Upper lobe of left lung (tissue), 6 donors: ENCODE data around the gene CHMP5. TPM values are rescaled to one million over a fixed set of nuclear protein-coding genes. Genes with fewer than 3 reads are reported as not detected.
"Not testable (repeated sequence)": the region's sequence is repeated elsewhere in the genome, so short reads cannot be mapped to it uniquely, and the experiment has no call there.

Experiments used
- ATAC-seq, 2 donors: fragments of 200-7000 bp; cut with Tn5 transposase; one replicate each; pipeline ENCODE4 v1.9.1; 2022; ENCODE audit warnings: mild to moderate bottlenecking in 2 of 2, moderate library complexity in 2 of 2; ENCODE audit not compliant: low FRiP score in 2 of 2
- DNase-seq, 2 donors: peaks; one replicate each; pipeline ENCODE4 v3.0.0-alpha.2; 2019 to 2020
- H3K27ac ChIP-seq, 4 donors: fragments of 200-600 bp; sonication (generic); one replicate each; pipeline ENCODE4 v1.5.1; 2016 to 2019
- H3K27me3 ChIP-seq, 4 donors: fragments of 200-600 bp; sonication (generic); one replicate each; pipeline ENCODE4 v1.5.1; 2017 to 2019
- H3K36me3 ChIP-seq, 4 donors: fragments of 200-600 bp; sonication (generic); one replicate each; pipeline ENCODE4 v1.5.1; 2016 to 2019
- H3K4me1 ChIP-seq, 4 donors: fragments of 200-600 bp; sonication (generic); one replicate each; pipeline ENCODE4 v1.5.1; 2018 to 2019
- H3K4me3 ChIP-seq, 4 donors: fragments of 200-600 bp; sonication (generic); one replicate each; pipeline ENCODE4 v1.5.1; 2017 to 2019; ENCODE audit warnings: mild to moderate bottlenecking in 2 of 4, moderate library complexity in 1 of 4
- H3K9me3 ChIP-seq, 4 donors: fragments of 200-600 bp; sonication (generic); one replicate each; pipeline ENCODE4 v1.5.1; 2018 to 2019
- CTCF ChIP-seq, 6 experiments: fragments of 450-650 bp in 4 of 6; fragments of 200-600 bp in 2 of 6; sonication (generic) in 2 of 6; IDR thresholded peaks; one replicate each; pipeline ENCODE4 v1.5.1; 2016 to 2019; ENCODE audit warnings: antibody characterized with exemption in 6 of 6
- EP300 ChIP-seq, 4 donors: sonication (generic); formaldehyde crosslinking; IDR thresholded peaks; one replicate each; pipeline ENCODE4 v1.5.1; 2017; ENCODE audit warnings: antibody characterized with exemption in 4 of 4, control low read depth in 2 of 4
- POLR2A ChIP-seq, 4 donors: fragments of 450-650 bp; IDR thresholded peaks; one replicate each; pipeline ENCODE4 v1.5.1; 2016 to 2017; ENCODE audit warnings: antibody characterized with exemption in 4 of 4, mild to moderate bottlenecking in 2 of 4
- POLR2AphosphoS5 ChIP-seq, 2 donors: sonication (generic); formaldehyde crosslinking; IDR thresholded peaks; one replicate each; pipeline ENCODE4 v1.5.1; 2017; ENCODE audit warnings: antibody characterized with exemption in 2 of 2
- WGBS, 2 donors: methylation state at CpG; one replicate each; pipeline ENCODE4 v1.1.5; 2017 to 2018; 5-methylcytosine and 5-hydroxymethylcytosine counted together
- total RNA-seq, 6 donors: library from RNA; depleted of rRNA in 4 of 6; stranded (reverse); fragments of >200 nt in 4 of 6; gene quantifications; one replicate each; pipeline versions ENCODE4 v1.1.0 to v1.2.1, GENCODE V29; 2016 to 2021
- donor health status: DM: no; HTN: no; CAD: no; lungs with moderate emphysema.
- donor health status: DM: no; HTN: yes; CAD: no; lungs with severe emphysema.

The CHMP5 gene
- total RNA-seq, 6 donors from 2014 or later, result 33.5 to 95.5 (median 60.1) TPM

- no peaks in the 10 kb centered on the region for H3K4me1 ChIP-seq
- no peak for DNase-seq
- H3K9me3 ChIP-seq, result no peaks in the 10 kb centered on the region
- peaks cover 63 to 100% (median 92%) of the 10 kb centered on the region in 4 donors for H3K36me3 ChIP-seq
- TF ChIP-seq CTCF (IDR thresholded peaks at IDR 0.05), result no peak
- TF ChIP-seq EP300 (IDR thresholded peaks at IDR 0.05), result no peak
- TF ChIP-seq POLR2A (IDR thresholded peaks at IDR 0.05), result no peak
- TF ChIP-seq POLR2AphosphoS5 (IDR thresholded peaks at IDR 0.05), result no peak
- H3K4me3 ChIP-seq, result no peak overlapping the region
- ATAC-seq, result no peak
- H3K27ac ChIP-seq, result no peak overlapping the region
- 75 to 80% methylated on average over 2 of the region's 2 CpGs for WGBS, 2 donors
- H3K27me3 ChIP-seq, result no peaks in the 10 kb centered on the region
Observed at GRCh38 chr9:33310748-33311147, 45.9 kb downstream of the CHMP5 start.

- no peaks in the 10 kb centered on the region for H3K9me3 ChIP-seq
- H3K27ac ChIP-seq, result no peak overlapping the region
- H3K27me3 ChIP-seq, result no peaks in the 10 kb centered on the region
- WGBS, 2 donors, result 67 to 85% methylated on average over 2 of the region's 2 CpGs
- H3K36me3 ChIP-seq, result peaks cover 56 to 100% (median 87%) of the 10 kb centered on the region in 4 donors
- ATAC-seq (no peak), DNase-seq (no peak)
- no peak for TF ChIP-seq CTCF (IDR thresholded peaks at IDR 0.05)
- no peak for TF ChIP-seq POLR2AphosphoS5 (IDR thresholded peaks at IDR 0.05)
- TF ChIP-seq EP300 (IDR thresholded peaks at IDR 0.05), result no peak
- TF ChIP-seq POLR2A (IDR thresholded peaks at IDR 0.05), result no peak
- no peaks in the 10 kb centered on the region for H3K4me1 ChIP-seq
- no peak overlapping the region for H3K4me3 ChIP-seq
Observed at GRCh38 chr9:33311953-33312352, 47.1 kb downstream of the CHMP5 start.

GRCh38 chr9:33315371-33315770 lies 50.5 kb downstream of the CHMP5 start:
- ATAC-seq (no peak), DNase-seq (no peak)
- no peaks in the 10 kb centered on the region for H3K4me1 ChIP-seq
- TF ChIP-seq EP300 (IDR thresholded peaks at IDR 0.05) (no peak), CTCF (IDR thresholded peaks at IDR 0.05) (no peak), POLR2AphosphoS5 (IDR thresholded peaks at IDR 0.05) (no peak), POLR2A (IDR thresholded peaks at IDR 0.05) (no peak)
- H3K4me3 ChIP-seq, result no peak overlapping the region
- no peaks in the 10 kb centered on the region for H3K27me3 ChIP-seq
- peaks cover 58 to 97% (median 81%) of the 10 kb centered on the region in 4 donors for H3K36me3 ChIP-seq
- 71 to 76% methylated on average over 5 of the region's 5 CpGs for WGBS, 2 donors
- no peaks in the 10 kb centered on the region for H3K9me3 ChIP-seq
- no peak overlapping the region for H3K27ac ChIP-seq

- H3K27me3 ChIP-seq, H3K9me3 ChIP-seq, H3K4me1 ChIP-seq, H3K27ac ChIP-seq, H3K4me3 ChIP-seq, ATAC-seq: not testable (repeated sequence)
- peak in 1 of 2 donors; percentile 57 for DNase-seq
- WGBS, 2 donors, result 82 to 87% methylated on average over 3 of the region's 3 CpGs
- peaks cover 61 to 97% (median 80%) of the 10 kb centered on the region in 4 donors for H3K36me3 ChIP-seq
Observed at GRCh38 chr9:33317136-33317535, 52.3 kb downstream of the CHMP5 start.

GRCh38 chr9:33318225-33318624 lies 53.4 kb downstream of the CHMP5 start:
- ATAC-seq, result no peak

More at GRCh38 chr9:33318225-33318624, 53.4 kb downstream of the CHMP5 start:
- peaks cover 56 to 97% (median 79%) of the 10 kb centered on the region in 4 donors for H3K36me3 ChIP-seq
- H3K27me3 ChIP-seq, result no peaks in the 10 kb centered on the region
- H3K4me1 ChIP-seq, result no peaks in the 10 kb centered on the region
- TF ChIP-seq CTCF (IDR thresholded peaks at IDR 0.05) (no peak), POLR2A (IDR thresholded peaks at IDR 0.05) (no peak), POLR2AphosphoS5 (IDR thresholded peaks at IDR 0.05) (no peak), EP300 (IDR thresholded peaks at IDR 0.05) (no peak)
- no peak overlapping the region for H3K4me3 ChIP-seq
- H3K27ac ChIP-seq, result no peak overlapping the region
- WGBS, 2 donors, result 89 to 92% methylated on average over 3 of the region's 3 CpGs
- DNase-seq, result no peak
- H3K9me3 ChIP-seq, result no peaks in the 10 kb centered on the region
